GM12878 (cell line): ENCODE measurements around the gene BAG3. TPM values are rescaled to one million over a fixed set of nuclear protein-coding genes. Genes with fewer than 3 reads are reported as not detected.

Source experiments
- ATAC-seq: fragments of 200-7000 bp; cut with Tn5 transposase; 3 replicates; pipeline ENCODE4 v1.9.1; 2020; ENCODE audit warnings: mild to moderate bottlenecking, moderate library complexity
- Bru-seq: library from RNA; stranded (reverse); fragments of 400-500 nt; gene quantifications from one replicate; lab custom pipeline; 2021; lab: Mats Ljungman, UMichigan
- BruChase-seq, 2 experiments: library from RNA; stranded (reverse); fragments of 400-500 nt; gene quantifications; one replicate each; lab custom pipeline; 2021; lab: Mats Ljungman, UMichigan
- BruUV-seq: library from RNA; stranded (reverse); fragments of 400-500 nt; replicated peaks from 2 replicates; lab custom pipeline; 2021; lab: Mats Ljungman, UMichigan
- CTCF ChIA-PET: fragments of 300-600 bp; sonication (Branson Sonifier 250); formaldehyde crosslinking; extraction: SDS; loops from one replicate; lab custom pipeline; 2021; ENCODE audit warnings: inconsistent platforms; lab: Yijun Ruan, JAX
- POLR2A ChIA-PET: fragments of 350-600 bp; formaldehyde crosslinking; extraction: SDS; loops from one replicate; lab custom pipeline; 2021; ENCODE audit warnings: inconsistent platforms; lab: Charles Lee
- RAD21 ChIA-PET: fragments of 300-600 bp; sonication (Branson Sonifier 250); formaldehyde crosslinking; loops from one replicate; lab custom pipeline; 2023; ENCODE audit warnings: antibody characterized with exemption; ENCODE audit not compliant: unreplicated experiment; lab: Charles Lee
- SMC1A ChIA-PET: fragments of 300-600 bp; sonication (Branson Sonifier 250); formaldehyde crosslinking; loops from one replicate; lab custom pipeline; 2023; ENCODE audit not compliant: unreplicated experiment, uncharacterized antibody; lab: Charles Lee
- DNase-seq: peaks from one replicate; pipeline ENCODE4 v3.0.0-alpha.2; 2011; ENCODE audit warnings: low read depth, low spot score
- FAIRE-seq: peaks from 3 replicates; lab custom pipeline; 2011; peaks lifted over from hg19 to GRCh38; lab: Jason Lieb, UNC
- H2AFZ ChIP-seq: 2 replicates; pipeline ENCODE4 v1.6.0; 2011; ENCODE audit warnings: low read depth, low read length, control low read depth; ENCODE audit not compliant: control insufficient read depth
- H3K27ac ChIP-seq: 2 replicates; pipeline ENCODE4 v1.5.1; 2011; ENCODE audit warnings: control low read depth; ENCODE audit not compliant: control insufficient read depth, insufficient read depth
- H3K27me3 ChIP-seq, 2 experiments: replicated peaks in 1 of 2; 2 replicates each; pipeline versions ENCODE4 v1.6.0 to v1.6.1; 2011; ENCODE audit warnings: low read length in 1 of 2; ENCODE audit not compliant: control insufficient read depth in 2 of 2, insufficient read depth in 2 of 2
- H3K36me3 ChIP-seq, 2 experiments: 2 replicates each; pipeline ENCODE4 v1.5.1; 2011; ENCODE audit warnings: low read length in 1 of 2; ENCODE audit not compliant: control insufficient read depth in 2 of 2, insufficient read depth in 2 of 2
- H3K4me1 ChIP-seq: 2 replicates; pipeline ENCODE4 v1.6.1; 2011; ENCODE audit warnings: mild to moderate bottlenecking, low read length, moderate library complexity, mixed read lengths; ENCODE audit not compliant: control insufficient read depth, insufficient read depth
- H3K4me2 ChIP-seq: 2 replicates; pipeline ENCODE4 v1.6.0; 2011; ENCODE audit warnings: control low read depth; ENCODE audit not compliant: control insufficient read depth, insufficient read depth
- H3K4me3 ChIP-seq: fragments of 200-600 bp; sonication (generic); 2 replicates; pipeline ENCODE4 v1.5.1; 2016
- H3K79me2 ChIP-seq: 2 replicates; pipeline ENCODE4 v1.6.0; 2011; ENCODE audit warnings: low read length; ENCODE audit not compliant: control insufficient read depth, insufficient read depth
- H3K9ac ChIP-seq: 2 replicates; pipeline ENCODE4 v1.8.0; 2011; ENCODE audit warnings: low read length, control low read depth, mixed read lengths; ENCODE audit not compliant: control insufficient read depth, insufficient read depth
- H3K9me3 ChIP-seq: replicated peaks from 3 replicates; pipeline ENCODE4 v1.5.1; 2011; ENCODE audit warnings: mild to moderate bottlenecking, low read length; ENCODE audit not compliant: control insufficient read depth, insufficient read depth
- H4K20me1 ChIP-seq: 2 replicates; pipeline ENCODE4 v1.6.0; 2011; ENCODE audit not compliant: control insufficient read depth, insufficient read depth
- CBFB ChIP-seq: IDR thresholded peaks from 2 replicates; pipeline ENCODE4 v1.6.1; 2016; ENCODE audit warnings: antibody characterized with exemption, low read depth
- CREM ChIP-seq: IDR thresholded peaks from 2 replicates; pipeline ENCODE4 v1.6.1; 2014; ENCODE audit warnings: antibody characterized with exemption, low read depth
- TCF12 ChIP-seq: IDR thresholded peaks from 2 replicates; pipeline ENCODE4 v1.6.1; 2011; ENCODE audit warnings: low read depth, mild to moderate bottlenecking, low read length
- ZBTB40 ChIP-seq: fragments of 450-650 bp; IDR thresholded peaks from 2 replicates; pipeline ENCODE4 v1.6.1; 2016; ENCODE audit warnings: mild to moderate bottlenecking, moderate library complexity, borderline replicate concordance
- WGBS: methylation state at CpG from one replicate; pipeline ENCODE4 v1.1.6; 2016; ENCODE audit warnings: low lambda C conversion rate; ENCODE audit not compliant: insufficient replicate concordance, insufficient coverage; ENCODE audit errors: missing lambda C conversion rate; 5-methylcytosine and 5-hydroxymethylcytosine counted together
- in situ Hi-C: fragments of 300-500 bp; cut with MboI; formaldehyde crosslinking; loops from 9 replicates; pipeline ENCODE4 v1.14.3; 2018; ENCODE audit warnings: mixed read lengths
- intact Hi-C: fragments of 100-400 bp; cut with micrococcal nuclease; formaldehyde crosslinking; loops from one replicate; pipeline ENCODE4 v1.14.2; 2022; ENCODE audit not compliant: unreplicated experiment
- long read RNA-seq, 2 experiments: library from polyadenylated mRNA; unstranded; transcript quantifications; one replicate each; pipeline ENCODE4 v2.0.0, GENCODE V29; 2019 to 2020
- polyA minus RNA-seq, 3 experiments: library from RNA; depleted of rRNA, polyadenylated mRNA; stranded (reverse); fragments of >200 nt; gene quantifications; 2 replicates each; pipeline ENCODE4 v1.2.3, GENCODE V29; 2011
- polyA plus RNA-seq, 11 experiments: library from polyadenylated mRNA; depleted of rRNA in 4 of 11; unstranded in 6 of 11; stranded (reverse) in 5 of 11; fragments of >200 nt; fragmentation: Nextera tagmentation in 4 of 11; fragmentation: Illumina TruSeq in 1 of 11; extraction: Ambion mirVana in 4 of 11; extraction: Trizol in 1 of 11; gene quantifications; 1 replicate in 1 of 11; 2 replicates in 10 of 11; pipeline versions ENCODE4 v1.2.1 to v1.2.3, GENCODE V29; 2011 to 2016; ENCODE audit warnings: inconsistent platforms in 2 of 11, missing spikeins in 2 of 11, low read depth in 1 of 11
- total RNA-seq, 4 experiments: library from RNA; depleted of rRNA in 3 of 4; stranded (reverse); fragments of >200 nt in 3 of 4; fragmentation: Illumina TruSeq in 1 of 4; extraction: Trizol in 1 of 4; gene quantifications; 2 replicates each; pipeline versions ENCODE4 v1.2.1 to v1.2.3, GENCODE V29; 2013 to 2021
- TF ChIP-seq, protein P1 (sequence below): fragments of 450-650 bp; IDR thresholded peaks from 2 replicates; pipeline ENCODE4 v1.6.1; 2017; ENCODE audit warnings: mild to moderate bottlenecking
- TF ChIP-seq, protein P2 (sequence below): fragments of 450-650 bp; IDR thresholded peaks from 2 replicates; pipeline ENCODE4 v1.6.1; 2017; ENCODE audit warnings: mild to moderate bottlenecking, low read depth, inconsistent platforms; ENCODE audit not compliant: poor library complexity, severe bottlenecking

The BAG3 gene
- total RNA-seq (2013; cell fraction: nucleolus; rRNA removed) = 4.6 and 4.7 TPM in 2 replicates
- total RNA-seq (2014; rRNA removed) (3.3 and 4.1 TPM in 2 replicates), total RNA-seq (2014; rRNA removed; fragmentation: Illumina TruSeq; extraction: Trizol) (2.3 and 2.5 TPM in 2 replicates), total RNA-seq (2021) (11.1 and 11.4 TPM in 2 replicates), polyA plus RNA-seq (2011; rRNA removed) (0.56 and 0.71 TPM in 2 replicates), polyA plus RNA-seq (2014; fragmentation: Illumina TruSeq; extraction: Trizol) (4.7 and 7.1 TPM in 2 replicates), polyA plus RNA-seq (2014; fragmentation: Nextera tagmentation; extraction: Ambion mirVana) (1 to 10 TPM; 1.8 to 2.7 TPM), polyA plus RNA-seq (2014; rRNA removed) (4.6 and 5.4 TPM in 2 replicates), polyA plus RNA-seq (2016; fragmentation: Nextera tagmentation; extraction: Ambion mirVana) (10 to 100 TPM; 13.9 to 14.1 TPM), polyA minus RNA-seq (2011; rRNA and poly(A)+ RNA removed) (0.59 and 0.98 TPM in 2 replicates), Bru-seq, nascent RNA (percentile 76 among the genes with signal in this experiment), BruChase-seq, experiment 1, labeled RNA remaining after a 6-hour chase (percentile 55 among the genes with signal in this experiment), BruChase-seq, experiment 2, labeled RNA remaining after a 2-hour chase (percentile 62 among the genes with signal in this experiment)
- 1.6 TPM for polyA plus RNA-seq (2011; ENCODE audit: low read depth)
- polyA plus RNA-seq (2011; cell fraction: cytosol; rRNA removed) = 1.6 and 2.3 TPM in 2 replicates
- 2.7 and 4.6 TPM in 2 replicates for polyA plus RNA-seq (2011; cell fraction: nucleus; rRNA removed)
- 2.3 and 2.7 TPM in 2 replicates for polyA plus RNA-seq (2012)
- polyA minus RNA-seq (2011; cell fraction: cytosol; rRNA and poly(A)+ RNA removed) = 2.5 and 2.7 TPM in 2 replicates
- polyA minus RNA-seq (2011; cell fraction: nucleus; rRNA and poly(A)+ RNA removed) = 1.7 and 2.4 TPM in 2 replicates
- long read RNA-seq, experiment 1, partial matches to known transcripts = 2 of 7 reads
- long read RNA-seq, experiment 1, other reads (novel, unspliced or antisense) = 4 of 7 reads
- long read RNA-seq, experiment 2, partial matches to known transcripts = 2 of 6 reads
- long read RNA-seq, experiment 2, other reads (novel, unspliced or antisense) = 4 of 6 reads

GRCh38 chr10:119650692-119651513 is at the start of gene BAG3:
Gene BAG3, plus strand, starts transcription at chr10:119651380. Its CDS starts 296 bp downstream, at chr10:119651676.
- H3K27ac ChIP-seq = peak within 1 kb of the TSS; percentile 67
- peak; percentile 84 for ATAC-seq
- BruUV-seq = TSS peak; percentile 92
- H3K4me1 ChIP-seq = no peaks in the 10 kb centered on the region
- H3K9ac ChIP-seq = peak within 1 kb of the TSS; percentile 85
- FAIRE-seq = no peak
- ChIA-PET SMC1A (interaction anchor here (1.3 to 1.6 kb wide), 5 partner anchors 10 to 52 kb away, joined by 3 to 4 read pairs (median 3); no protein-coding TSS in a partner anchor), RAD21 (interaction anchor here (0.7 to 1.4 kb wide), 6 partner anchors 37 to 161 kb away, joined by 3 to 8 read pairs (median 4); partner anchors contain the start of gene RGS10), CTCF (interaction anchor here (0.8 to 1.7 kb wide), 6 partner anchors 8 to 444 kb away, joined by 3 to 5 read pairs (median 3); partner anchors contain the start of gene GRK5), POLR2A (interaction anchor here (0.8 to 1.6 kb wide), 5 partner anchors 59 to 221 kb away, joined by 3 to 4 read pairs (median 3); partner anchors contain the start of gene INPP5F)
- H3K9me3 ChIP-seq = no peaks in the 10 kb centered on the region; the same call in 2 of the 3 replicates
- no peaks in the 10 kb centered on the region for H3K27me3 ChIP-seq
- no peak for DNase-seq
- WGBS = 3% methylated on average over 20 of the region's 60 CpGs
- H3K4me2 ChIP-seq = peak within 1 kb of the TSS; percentile 91
- in situ Hi-C loops = no loop called here
- intact Hi-C loops = loop anchor here (5.0 kb wide), 1 partner anchor 444 kb away; the partner anchor contains the start of gene GRK5
- peak within 1 kb of the TSS; percentile 91 for H2AFZ ChIP-seq
- H3K4me3 ChIP-seq = peak within 1 kb of the TSS; percentile 90
- H3K36me3 ChIP-seq = no peaks in the 10 kb centered on the region
- no peaks in the 10 kb centered on the region for H3K79me2 ChIP-seq
- H4K20me1 ChIP-seq = no peaks in the 10 kb centered on the region
- 0 out of 2 replicates have a peak, but pooled peaks have one; percentile 9 for TF ChIP-seq CREM
- TF ChIP-seq, protein P1, sequence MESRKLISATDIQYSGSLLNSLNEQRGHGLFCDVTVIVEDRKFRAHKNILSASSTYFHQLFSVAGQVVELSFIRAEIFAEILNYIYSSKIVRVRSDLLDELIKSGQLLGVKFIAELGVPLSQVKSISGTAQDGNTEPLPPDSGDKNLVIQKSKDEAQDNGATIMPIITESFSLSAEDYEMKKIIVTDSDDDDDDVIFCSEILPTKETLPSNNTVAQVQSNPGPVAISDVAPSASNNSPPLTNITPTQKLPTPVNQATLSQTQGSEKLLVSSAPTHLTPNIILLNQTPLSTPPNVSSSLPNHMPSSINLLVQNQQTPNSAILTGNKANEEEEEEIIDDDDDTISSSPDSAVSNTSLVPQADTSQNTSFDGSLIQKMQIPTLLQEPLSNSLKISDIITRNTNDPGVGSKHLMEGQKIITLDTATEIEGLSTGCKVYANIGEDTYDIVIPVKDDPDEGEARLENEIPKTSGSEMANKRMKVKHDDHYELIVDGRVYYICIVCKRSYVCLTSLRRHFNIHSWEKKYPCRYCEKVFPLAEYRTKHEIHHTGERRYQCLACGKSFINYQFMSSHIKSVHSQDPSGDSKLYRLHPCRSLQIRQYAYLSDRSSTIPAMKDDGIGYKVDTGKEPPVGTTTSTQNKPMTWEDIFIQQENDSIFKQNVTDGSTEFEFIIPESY = no peak
- TF ChIP-seq, protein P2, sequence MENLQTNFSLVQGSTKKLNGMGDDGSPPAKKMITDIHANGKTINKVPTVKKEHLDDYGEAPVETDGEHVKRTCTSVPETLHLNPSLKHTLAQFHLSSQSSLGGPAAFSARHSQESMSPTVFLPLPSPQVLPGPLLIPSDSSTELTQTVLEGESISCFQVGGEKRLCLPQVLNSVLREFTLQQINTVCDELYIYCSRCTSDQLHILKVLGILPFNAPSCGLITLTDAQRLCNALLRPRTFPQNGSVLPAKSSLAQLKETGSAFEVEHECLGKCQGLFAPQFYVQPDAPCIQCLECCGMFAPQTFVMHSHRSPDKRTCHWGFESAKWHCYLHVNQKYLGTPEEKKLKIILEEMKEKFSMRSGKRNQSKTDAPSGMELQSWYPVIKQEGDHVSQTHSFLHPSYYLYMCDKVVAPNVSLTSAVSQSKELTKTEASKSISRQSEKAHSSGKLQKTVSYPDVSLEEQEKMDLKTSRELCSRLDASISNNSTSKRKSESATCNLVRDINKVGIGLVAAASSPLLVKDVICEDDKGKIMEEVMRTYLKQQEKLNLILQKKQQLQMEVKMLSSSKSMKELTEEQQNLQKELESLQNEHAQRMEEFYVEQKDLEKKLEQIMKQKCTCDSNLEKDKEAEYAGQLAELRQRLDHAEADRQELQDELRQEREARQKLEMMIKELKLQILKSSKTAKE = no peak
- peak; percentile 38; the same call in 1 of the 2 replicates for TF ChIP-seq CBFB
- peak; percentile 52; the same call in 1 of the 2 replicates for TF ChIP-seq TCF12
- TF ChIP-seq ZBTB40 = peak; percentile 61; the same call in 1 of the 2 replicates
